Osteocyte (in vitro differentiated cells): ENCODE results near the gene CDC25C. TPM values are rescaled to one million over a fixed set of nuclear protein-coding genes. Genes with fewer than 3 reads are reported as not detected.

Source experiments
- DNase-seq: peaks from one replicate; pipeline ENCODE4 v3.0.0; 2021; ENCODE audit warnings: mixed read lengths; ENCODE audit not compliant: unreplicated experiment; ENCODE audit errors: extremely low spot score
- H3K27ac Mint-ChIP-seq: one replicate; pipeline ENCODE4 v1.8.0; 2021; ENCODE audit warnings: mild to moderate bottlenecking, mixed read lengths; ENCODE audit not compliant: unreplicated experiment
- H3K27me3 Mint-ChIP-seq: one replicate; pipeline ENCODE4 v1.8.0; 2021; ENCODE audit warnings: mixed read lengths; ENCODE audit not compliant: unreplicated experiment
- H3K36me3 Mint-ChIP-seq: one replicate; pipeline ENCODE4 v1.8.0; 2021; ENCODE audit warnings: mixed read lengths; ENCODE audit not compliant: unreplicated experiment
- H3K4me1 Mint-ChIP-seq: one replicate; pipeline ENCODE4 v1.8.0; 2021; ENCODE audit warnings: mixed read lengths; ENCODE audit not compliant: unreplicated experiment
- H3K4me3 Mint-ChIP-seq: one replicate; pipeline ENCODE4 v1.8.0; 2021; ENCODE audit warnings: mild to moderate bottlenecking, moderate library complexity, mixed read lengths; ENCODE audit not compliant: unreplicated experiment
- H3K9me3 Mint-ChIP-seq: one replicate; pipeline ENCODE4 v1.8.0; 2021; ENCODE audit warnings: mixed read lengths; ENCODE audit not compliant: unreplicated experiment
- CTCF ChIP-seq: fragments of 200-600 bp; sonication (generic); IDR thresholded peaks from 2 replicates; pipeline ENCODE4 v1.5.0; 2021; ENCODE audit warnings: antibody characterized with exemption, mild to moderate bottlenecking, moderate library complexity
- long read RNA-seq: library from polyadenylated mRNA; unstranded; transcript quantifications from one replicate; pipeline ENCODE4 v2.0.0, GENCODE V29; 2021
- total RNA-seq: library from RNA; stranded (reverse); gene quantifications from 2 replicates; pipeline ENCODE4 v1.2.1, GENCODE V29; 2021

CDC25C gene
- 1.9 and 2.2 TPM in 2 replicates for total RNA-seq
- long read RNA-seq, transcript CDC25C-201 (14 exons, 2,128 nt): major isoform, 8 of 20 reads
- long read RNA-seq, partial matches to known transcripts: 2 of 20 reads
- long read RNA-seq, other reads (novel, unspliced or antisense): 8 of 20 reads

- H3K36me3 Mint-ChIP-seq: no peaks in the 10 kb centered on the region
- peak; percentile 99 for DNase-seq
- peak within 1 kb of the TSS; percentile 77 for H3K27ac Mint-ChIP-seq
- H3K27me3 Mint-ChIP-seq: no peaks in the 10 kb centered on the region
- peaks cover 24% of the 10 kb centered on the region for H3K4me1 Mint-ChIP-seq
- TF ChIP-seq CTCF: no peak
- H3K4me3 Mint-ChIP-seq: peak within 1 kb of the TSS; percentile 85
- no peaks in the 10 kb centered on the region for H3K9me3 Mint-ChIP-seq
These were observed at the start of gene CDC25C for GRCh38 chr5:138331449-138332368. TSS of gene CDC25C (minus strand) at chr5:138331804. CDS start at chr5:138331180, 624 bp downstream.

GRCh38 chr5:138372653-138373052, 41.0 kb upstream of the CDC25C start:
- no peak for DNase-seq
- Mint-ChIP-seq H3K4me1 (peaks cover 23% of the 10 kb centered on the region), H3K27ac (no peak overlapping the region), H3K36me3 (peaks cover 10% of the 10 kb centered on the region), H3K27me3 (no peaks in the 10 kb centered on the region), H3K4me3 (no peak overlapping the region), H3K9me3 (no peaks in the 10 kb centered on the region)
- TF ChIP-seq CTCF: no peak

GRCh38 chr5:138372225-138372624, 40.6 kb upstream of the CDC25C start:
- no peak for TF ChIP-seq CTCF
- no peaks in the 10 kb centered on the region for H3K27me3 Mint-ChIP-seq
- no peak for DNase-seq

GRCh38 chr5:138371454-138371853, 39.9 kb upstream of the CDC25C start:
- no peak overlapping the region for H3K4me3 Mint-ChIP-seq
- no peak overlapping the region for H3K27ac Mint-ChIP-seq
- no peaks in the 10 kb centered on the region for H3K36me3 Mint-ChIP-seq
- TF ChIP-seq CTCF: no peak
- no peaks in the 10 kb centered on the region for H3K9me3 Mint-ChIP-seq
- H3K4me1 Mint-ChIP-seq: peaks cover 26% of the 10 kb centered on the region
- no peaks in the 10 kb centered on the region for H3K27me3 Mint-ChIP-seq
- DNase-seq: no peak

More at GRCh38 chr5:138372225-138372624, 40.6 kb upstream of the CDC25C start:
- Mint-ChIP-seq H3K36me3 (peaks cover 6% of the 10 kb centered on the region), H3K4me1 (peaks cover 23% of the 10 kb centered on the region), H3K27ac (no peak overlapping the region), H3K9me3 (no peaks in the 10 kb centered on the region), H3K4me3 (no peak overlapping the region)

GRCh38 chr5:138370537-138370936, 38.9 kb upstream of the CDC25C start:
- Mint-ChIP-seq H3K9me3 (no peaks in the 10 kb centered on the region), H3K27me3 (no peaks in the 10 kb centered on the region), H3K4me3 (no peak overlapping the region), H3K36me3 (no peaks in the 10 kb centered on the region), H3K4me1 (peaks cover 29% of the 10 kb centered on the region), H3K27ac (peak overlapping the region; percentile 63)
- DNase-seq: no peak
- no peak for TF ChIP-seq CTCF
